GM21825 (cell line): ENCODE data around the gene RAPGEF2.

Source experiments
- ATAC-seq: cut with Tn5 transposase; IDR thresholded peaks from one replicate; pipeline ENCODE4 v1.9.1; 2021; ENCODE audit warnings: mild to moderate bottlenecking, moderate library complexity; ENCODE audit not compliant: unreplicated experiment

Gene RAPGEF2

GRCh38 chr4:159389756-159390155, 286.9 kb downstream of the RAPGEF2 start:
- no peak for ATAC-seq

DNA sequence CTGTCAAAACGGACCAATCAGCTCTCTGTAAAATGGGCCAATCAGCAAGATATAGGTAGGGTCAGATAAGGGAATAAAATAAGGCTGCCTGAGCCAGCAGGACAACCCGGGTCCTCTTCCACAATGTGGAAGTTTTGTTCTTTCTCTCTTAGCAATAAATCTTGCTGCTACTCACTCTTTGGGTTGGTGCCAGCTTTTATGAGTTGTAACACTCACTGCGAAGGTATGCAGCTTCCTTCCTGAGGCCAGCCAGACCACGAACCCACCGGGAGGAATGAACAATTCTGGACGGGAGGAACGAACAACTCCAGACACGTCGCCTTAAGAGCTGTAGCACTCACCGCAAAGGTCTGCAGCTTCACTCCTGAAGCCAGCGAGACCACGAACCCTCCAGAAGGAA, 287.8 kb downstream of the RAPGEF2 start:
- no peak for ATAC-seq

DNA sequence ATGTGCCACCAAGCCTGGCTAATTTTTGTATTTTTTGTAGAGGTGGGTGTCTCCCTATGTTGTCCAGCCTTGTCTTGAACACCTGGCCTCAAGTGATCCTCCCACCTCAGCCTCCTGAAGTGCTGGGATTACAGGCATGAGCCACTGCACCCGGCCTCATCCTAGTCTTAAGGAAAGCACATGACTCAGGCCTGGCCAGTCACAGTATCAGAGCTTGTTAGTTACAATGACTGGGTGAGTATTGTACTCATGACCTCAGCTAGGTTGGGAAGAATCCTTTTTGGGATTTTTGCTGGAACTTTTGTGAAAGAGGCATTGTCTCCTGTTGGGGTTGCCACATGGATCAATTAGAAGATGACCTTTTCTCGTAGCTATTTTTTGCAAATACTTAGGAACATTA, 292.8 kb downstream of the RAPGEF2 start:
- ATAC-seq, result no peak

- ATAC-seq, result no peak
These were observed 293.3 kb downstream of the RAPGEF2 start for GRCh38 chr4:159396151-159396550.

DNA sequence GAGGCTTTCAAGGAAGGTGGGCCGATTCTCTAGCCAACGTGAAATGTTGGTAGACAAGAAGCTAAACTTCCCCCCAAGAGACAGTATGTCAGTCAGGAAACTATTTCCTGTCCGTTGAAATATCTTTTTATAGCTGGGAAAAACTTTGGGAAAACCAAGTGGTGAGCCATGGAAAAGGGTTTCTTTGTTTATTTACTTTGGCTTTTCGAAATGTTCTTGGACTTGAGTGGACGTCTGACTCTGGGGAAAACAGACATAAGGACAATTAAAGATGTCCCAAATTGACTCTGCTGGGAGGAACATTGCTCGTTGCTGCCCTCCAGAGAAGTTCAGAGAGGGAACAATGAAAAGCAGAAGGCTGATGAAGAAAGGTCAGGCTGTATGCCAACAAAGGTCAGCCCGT, 295.4 kb downstream of the RAPGEF2 start:
- no peak for ATAC-seq

DNA sequence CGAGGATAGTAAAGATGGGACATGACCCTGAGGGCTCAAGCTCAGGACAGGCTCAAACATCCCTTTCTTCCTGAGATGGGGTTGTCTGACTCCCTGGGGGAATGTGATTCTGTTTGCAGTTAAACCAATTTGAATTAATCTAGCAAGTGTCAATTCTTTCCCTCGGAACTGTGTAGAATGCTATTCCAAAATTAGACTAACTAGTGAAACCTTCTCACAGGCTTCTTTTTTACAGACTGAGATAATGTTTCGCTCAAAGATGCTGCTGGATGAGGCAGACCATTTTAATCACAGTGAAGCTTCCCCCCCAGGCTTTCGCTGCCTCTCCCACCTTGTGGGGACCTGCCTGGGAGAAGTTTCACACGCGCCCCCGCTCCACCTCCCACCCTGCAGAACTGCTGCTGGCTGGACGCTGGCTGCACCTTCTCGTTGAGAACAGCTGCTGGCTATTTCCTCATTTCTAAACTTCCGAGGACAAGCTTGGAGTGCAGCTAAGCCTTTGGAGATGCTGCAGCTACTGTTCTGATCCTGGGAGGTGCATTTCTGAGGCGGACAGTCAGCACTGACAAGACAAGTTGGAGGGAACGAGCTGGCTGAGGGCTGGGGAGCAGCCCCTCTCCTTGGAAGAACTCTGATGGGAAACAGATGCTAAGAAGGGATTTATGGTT, 297.8 kb downstream of the RAPGEF2 start:
- no peak for ATAC-seq

DNA sequence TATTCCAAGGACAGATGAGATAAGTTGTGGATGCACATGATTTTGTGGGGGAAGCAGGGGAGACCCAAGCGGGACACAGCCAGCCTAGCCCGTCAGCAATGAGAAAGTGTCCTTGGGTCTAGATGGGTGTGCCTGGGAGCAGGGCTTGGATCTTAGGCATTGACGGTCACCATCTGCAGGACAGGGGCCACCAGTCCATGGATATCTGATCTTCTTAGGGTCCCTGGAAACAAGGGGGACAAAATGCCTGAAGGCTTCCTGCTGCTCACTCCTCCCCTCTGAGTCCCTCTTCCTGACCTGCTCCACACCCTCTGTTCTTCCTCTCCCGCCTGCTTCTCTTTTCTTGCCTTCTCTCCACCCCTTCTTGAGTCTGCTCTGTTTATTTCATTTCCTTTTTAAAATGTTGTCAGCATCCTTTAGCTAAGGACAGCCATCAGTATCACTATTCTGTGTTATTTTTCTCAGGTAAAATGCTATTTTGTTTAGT, 298.4 kb downstream of the RAPGEF2 start:
- no peak for ATAC-seq

- ATAC-seq, result no peak
These were observed 299.0 kb downstream of the RAPGEF2 start for GRCh38 chr4:159401791-159402380.
